ENCODE measurements around the gene LAMA2. TPM values are rescaled to one million over a fixed set of nuclear protein-coding genes. Genes with fewer than 3 reads are reported as not detected.

LAMA2 gene
- total and polyA plus RNA-seq, 2 of the 13 experiments (the other 11 are each of a cell fraction or from before 2014, with no cell fraction given): 0.11 to 0.28 TPM

- TF ChIP-seq ONECUT2 (CRISPR knock-in tag; IDR thresholded peaks at IDR 0.05) (no peak), ZZZ3 (CRISPR knock-in tag; IDR thresholded peaks at IDR 0.05; ENCODE audit: borderline replicate concordance) (no peak), FOXK2 (IDR thresholded peaks at IDR 0.05) (no peak), ARHGAP35 (CRISPR knock-in tag; IDR thresholded peaks at IDR 0.05; ENCODE audit: borderline replicate concordance) (no peak)
These were observed 633.1 kb downstream of the LAMA2 start (continued) for GRCh38 chr6:129516005-129516404.

- no TSS peak for BruUV-seq (replicated peaks)
- Histone ChIP-seq H3K36me3 (replicated peaks in 1 of 2; ENCODE audit: control insufficient read depth in 1 of 2, insufficient read depth in 2 of 2, low read length in 2 of 2) (no peaks in the 10 kb centered on the region), H2AFZ (ENCODE audit: low read length) (no peak overlapping the region), H3K79me2 (ENCODE audit: insufficient read depth, low read length) (no peaks in the 10 kb centered on the region), H3K4me1 (ENCODE audit: insufficient read depth, low read length) (no peaks in the 10 kb centered on the region), H4K20me1 (ENCODE audit: insufficient read depth, low read length) (no peaks in the 10 kb centered on the region), H3K27me3 (ENCODE audit: control insufficient read depth in 1 of 2, insufficient read depth in 2 of 2, low read length in 2 of 2) (no peaks in the 10 kb centered on the region), H3K27ac (ENCODE audit: extremely low read length, insufficient read depth, low read length) (no peak overlapping the region), H3K9me3 (ENCODE audit: low read length) (no peaks in the 10 kb centered on the region), H3K4me2 (ENCODE audit: low read depth, low read length) (no peak overlapping the region), H3K4me3 (replicated peaks in 1 of 3; ENCODE audit: insufficient read depth in 1 of 3, low read depth in 2 of 3, low read length in 3 of 3) (no peak overlapping the region), H3K9ac (ENCODE audit: insufficient read depth, low read depth, low read length) (no peak overlapping the region)
- POLR2A ChIA-PET: no interaction called here
- CTCF ChIA-PET (ENCODE audit: low intra/inter-chr PET ratio, low total read pairs): no interaction called here
- no peak for DNase-seq (ENCODE audit: low spot score)
- no peak for ATAC-seq
- no peak for FAIRE-seq
- no peak for TF ChIP-seq ZNF792 (CRISPR knock-in tag; IDR thresholded peaks at IDR 0.05)
- no peak for TF ChIP-seq ZSCAN30 (CRISPR knock-in tag; IDR thresholded peaks at IDR 0.05)
- no peak for TF ChIP-seq RBFOX2 (IDR thresholded peaks at IDR 0.05; ENCODE audit: low read depth, low read length)
- no peak for TF ChIP-seq ZNF564 (CRISPR knock-in tag; IDR thresholded peaks at IDR 0.05)
- TF ChIP-seq ZNF7 (CRISPR knock-in tag; IDR thresholded peaks at IDR 0.05): no peak
- intact Hi-C loops (cut with micrococcal nuclease; ENCODE audit: unreplicated experiment) (no loop called here), in situ Hi-C loops (cut with HindIII; ENCODE audit: extremely low pct_ligation_motif_present, low pct_unique_long_range_greater_than_20kb) (no loop called here)
- 97% methylated on average over 1 of the region's 1 CpG for WGBS (ENCODE audit: low lambda C conversion rate)
These were observed 633.8 kb downstream of the LAMA2 start for GRCh38 chr6:129516787-129517186.

- no peak overlapping the region for H3K27ac ChIP-seq (ENCODE audit: extremely low read length, insufficient read depth, low read length)
- no peaks in the 10 kb centered on the region for H3K36me3 ChIP-seq (replicated peaks in 1 of 2; ENCODE audit: control insufficient read depth in 1 of 2, insufficient read depth in 2 of 2, low read length in 2 of 2)
- 40% methylated on average over 2 of the region's 2 CpGs for WGBS (ENCODE audit: low lambda C conversion rate)
- no peak overlapping the region for H2AFZ ChIP-seq (ENCODE audit: low read length)
- no peak overlapping the region for H3K4me3 ChIP-seq (replicated peaks in 1 of 3; ENCODE audit: insufficient read depth in 1 of 3, low read depth in 2 of 3, low read length in 3 of 3)
- no peak overlapping the region for H3K4me2 ChIP-seq (ENCODE audit: low read depth, low read length)
- FAIRE-seq (no peak), ATAC-seq (no peak), DNase-seq (ENCODE audit: low spot score) (no peak)
- no peak overlapping the region for H3K9ac ChIP-seq (ENCODE audit: insufficient read depth, low read depth, low read length)
- CTCF ChIA-PET (ENCODE audit: low intra/inter-chr PET ratio, low total read pairs): no interaction called here
- no peaks in the 10 kb centered on the region for H3K27me3 ChIP-seq (ENCODE audit: control insufficient read depth in 1 of 2, insufficient read depth in 2 of 2, low read length in 2 of 2)
- intact Hi-C loops (cut with micrococcal nuclease; ENCODE audit: unreplicated experiment): no loop called here
- no peaks in the 10 kb centered on the region for H4K20me1 ChIP-seq (ENCODE audit: insufficient read depth, low read length)
- H3K4me1 ChIP-seq (ENCODE audit: insufficient read depth, low read length): no peaks in the 10 kb centered on the region
- POLR2A ChIA-PET: no interaction called here
- H3K9me3 ChIP-seq (ENCODE audit: low read length): no peaks in the 10 kb centered on the region
- BruUV-seq (replicated peaks): no TSS peak
- in situ Hi-C loops (cut with HindIII; ENCODE audit: extremely low pct_ligation_motif_present, low pct_unique_long_range_greater_than_20kb): no loop called here
- no peaks in the 10 kb centered on the region for H3K79me2 ChIP-seq (ENCODE audit: insufficient read depth, low read length)
- TF ChIP-seq ZBTB40 (IDR thresholded peaks at IDR 0.05) (peak; percentile 24; the same call in 1 of the 2 replicates), ZBTB40 (CRISPR knock-in tag; IDR thresholded peaks at IDR 0.05) (no peak)
These were observed 634.4 kb downstream of the LAMA2 start for GRCh38 chr6:129517288-129517687.

All from HepG2 (cell line).